SK-N-SH (cell line): ENCODE measurements around the gene SLC10A7. TPM values are rescaled to one million over a fixed set of nuclear protein-coding genes. Genes with fewer than 3 reads are reported as not detected.

Experiments
- CTCF ChIA-PET: fragments of 300-600, 350-600 bp; formaldehyde crosslinking; extraction: SDS; loops from one replicate; lab custom pipeline; 2021; lab: Yijun Ruan, JAX
- POLR2A ChIA-PET: fragments of 350-600 bp; sonication (Branson Sonifier 250); formaldehyde crosslinking; extraction: SDS; loops from one replicate; lab custom pipeline; 2020; ENCODE audit warnings: antibody characterized with exemption, inconsistent platforms; lab: Yijun Ruan, JAX
- DNase-seq: peaks from one replicate; pipeline ENCODE4 v3.0.0; 2012
- H2AFZ ChIP-seq: fragments of 200-600 bp; sonication (generic); 2 replicates; pipeline ENCODE4 v1.8.1; 2016; ENCODE audit warnings: antibody characterized with exemption, mild to moderate bottlenecking, low read depth
- H3F3A ChIP-seq: fragments of 200-600 bp; sonication (generic); replicated peaks from 2 replicates; pipeline ENCODE3; 2016; ENCODE audit warnings: antibody characterized with exemption, mild to moderate bottlenecking; ENCODE audit not compliant: insufficient read depth
- H3K27ac ChIP-seq, 2 experiments: fragments of 200-500 bp in 1 of 2; fragments of 200-600 bp in 1 of 2; sonication (Bioruptor generic) in 1 of 2; sonication (generic), shearing (Covaris generic) in 1 of 2; 2 replicates each; pipeline versions ENCODE4 v1.5.1 to v1.6.1; 2014 to 2016; ENCODE audit warnings: low read depth in 2 of 2, inconsistent platforms in 1 of 2, low read length in 1 of 2, mild to moderate bottlenecking in 1 of 2, mixed read lengths in 1 of 2
- H3K27me3 ChIP-seq: fragments of 200-600 bp; sonication (generic), shearing (Covaris generic); 2 replicates; pipeline ENCODE4 v1.6.1; 2016; ENCODE audit warnings: mixed run types; ENCODE audit not compliant: insufficient read depth
- H3K36me3 ChIP-seq, 2 experiments: fragments of 200-500 bp in 1 of 2; fragments of 200-600 bp in 1 of 2; sonication (Bioruptor generic) in 1 of 2; sonication (generic) in 1 of 2; replicated peaks in 1 of 2; 2 replicates each; pipeline versions ENCODE3 to v1.5.1; 2014 to 2016; ENCODE audit warnings: low read length in 1 of 2, mild to moderate bottlenecking in 1 of 2; ENCODE audit not compliant: insufficient read depth in 2 of 2, control insufficient read depth in 1 of 2
- H3K4me1 ChIP-seq, 2 experiments: fragments of 200-500 bp in 1 of 2; fragments of 200-600 bp in 1 of 2; sonication (Bioruptor generic) in 1 of 2; sonication (generic), shearing (Covaris generic) in 1 of 2; 2 replicates each; pipeline versions ENCODE4 v1.5.1 to v1.6.1; 2014 to 2016; ENCODE audit warnings: low read depth in 1 of 2, low read length in 1 of 2, mixed run types in 1 of 2; ENCODE audit not compliant: insufficient read depth in 2 of 2, control insufficient read depth in 1 of 2
- H3K4me2 ChIP-seq: fragments of 200-600 bp; sonication (generic), shearing (Covaris generic); 2 replicates; pipeline ENCODE4 v1.6.1; 2017; ENCODE audit warnings: mixed run types
- H3K4me3 ChIP-seq, 2 experiments: fragments of 200-500 bp in 1 of 2; fragments of 200-600 bp in 1 of 2; sonication (Bioruptor generic) in 1 of 2; sonication (generic), shearing (Covaris generic) in 1 of 2; 2 replicates each; pipeline versions ENCODE4 v1.5.1 to v1.8.1; 2014 to 2016; ENCODE audit warnings: low read depth in 2 of 2, inconsistent platforms in 1 of 2, low read length in 1 of 2, mild to moderate bottlenecking in 1 of 2, mixed read lengths in 1 of 2, moderate library complexity in 1 of 2
- H3K79me2 ChIP-seq: fragments of 200-600 bp; sonication (generic); 2 replicates; pipeline ENCODE4 v1.8.1; 2017; ENCODE audit warnings: mild to moderate bottlenecking; ENCODE audit not compliant: insufficient read depth
- H3K9ac ChIP-seq: fragments of 200-600 bp; sonication (generic); 2 replicates; pipeline ENCODE4 v1.6.1; 2017; ENCODE audit warnings: mixed run types
- H3K9me2 ChIP-seq: fragments of 200-600 bp; sonication (generic); 2 replicates; pipeline ENCODE4 v1.6.1; 2017; ENCODE audit warnings: mixed run types
- H3K9me3 ChIP-seq: fragments of 200-600 bp; sonication (generic); 2 replicates; pipeline ENCODE4 v1.6.1; 2017; ENCODE audit warnings: mixed run types, mild to moderate bottlenecking, moderate library complexity
- H4K20me1 ChIP-seq: fragments of 200-600 bp; sonication (generic); 2 replicates; pipeline ENCODE4 v1.6.1; 2017; ENCODE audit warnings: mild to moderate bottlenecking, mixed run types; ENCODE audit not compliant: insufficient read depth
- CHD2 ChIP-seq: fragments of 150-350 bp; IDR thresholded peaks from 2 replicates; pipeline ENCODE4 v1.6.1; 2018; ENCODE audit warnings: low read length; ENCODE audit not compliant: partially characterized antibody
- CTCF ChIP-seq: fragments of 200-600 bp; sonication (generic); IDR thresholded peaks from 2 replicates; pipeline ENCODE4 v1.6.1; 2017; ENCODE audit warnings: antibody characterized with exemption, mild to moderate bottlenecking, moderate library complexity
- ELF1 ChIP-seq: IDR thresholded peaks from 2 replicates; pipeline ENCODE4 v1.4.0; 2012
- JUND ChIP-seq: IDR thresholded peaks from 2 replicates; pipeline ENCODE4 v1.4.0; 2012
- MAX ChIP-seq: IDR thresholded peaks from 2 replicates; pipeline ENCODE4 v1.4.0; 2012; ENCODE audit warnings: low read depth
- PBX3 ChIP-seq: IDR thresholded peaks from 2 replicates; pipeline ENCODE4; 2012
- POLR2AphosphoS5 ChIP-seq: IDR thresholded peaks from 2 replicates; pipeline ENCODE4 v1.6.1; 2012; ENCODE audit warnings: low read depth, low read length
- RAD21 ChIP-seq: IDR thresholded peaks from 2 replicates; pipeline ENCODE4 v1.6.1; 2012; ENCODE audit warnings: mild to moderate bottlenecking, low read length
- RCOR1 ChIP-seq: fragments of 150-350 bp; IDR thresholded peaks from 2 replicates; pipeline ENCODE4 v1.6.1; 2017; ENCODE audit warnings: antibody characterized with exemption, low read length
- RFX5 ChIP-seq: IDR thresholded peaks from 2 replicates; pipeline ENCODE4 v1.6.1; 2012; ENCODE audit warnings: mild to moderate bottlenecking, improper control_type of control experiment, low read length
- SIN3A ChIP-seq: IDR thresholded peaks from 2 replicates; pipeline ENCODE4 v1.6.1; 2012; ENCODE audit warnings: low read depth, mild to moderate bottlenecking, low read length, moderate library complexity, borderline replicate concordance
- TCF12 ChIP-seq: IDR thresholded peaks from 2 replicates; pipeline ENCODE4 v1.4.0; 2012
- USF2 ChIP-seq: fragments of 150-350 bp; IDR thresholded peaks from 2 replicates; pipeline ENCODE4 v1.6.1; 2017; ENCODE audit warnings: antibody characterized with exemption, low read length, low read depth, borderline replicate concordance
- WGBS: methylation state at CpG from one replicate; pipeline ENCODE4 v1.1.6; 2017; ENCODE audit warnings: low lambda C conversion rate; 5-methylcytosine and 5-hydroxymethylcytosine counted together
- polyA plus RNA-seq, 3 experiments: library from polyadenylated mRNA; depleted of rRNA; stranded (reverse); fragments of >200 nt; gene quantifications; 2 replicates each; pipeline ENCODE4 v1.2.3, GENCODE V29; 2012

SLC10A7 gene
- polyA plus RNA-seq, 1 of the 3 experiments (the other 2 are of a cell fraction) = 3.3 TPM

GRCh38 chr4:146417822-146418221, 103.9 kb downstream of the SLC10A7 start:
- TF ChIP-seq TCF12 = no peak
- H3F3A ChIP-seq = no peaks in the 10 kb centered on the region
- no peak overlapping the region for H3K4me2 ChIP-seq
- H3K9me3 ChIP-seq = no peaks in the 10 kb centered on the region
- ChIA-PET CTCF (interaction anchor here (2.0 kb wide), 2 partner anchors 10 to 11 kb away, joined by 4 to 5 read pairs; no protein-coding TSS in a partner anchor), POLR2A (no interaction called here)
- no peaks in the 10 kb centered on the region for H4K20me1 ChIP-seq
- H3K27ac ChIP-seq = no peak overlapping the region
- no peaks in the 10 kb centered on the region for H3K27me3 ChIP-seq
- no peaks in the 10 kb centered on the region for H3K79me2 ChIP-seq
- H3K36me3 ChIP-seq = peaks cover 0 to 3% of the 10 kb centered on the region in 2 experiments
- no peak overlapping the region for H3K4me3 ChIP-seq
- H3K9me2 ChIP-seq = no peaks in the 10 kb centered on the region
- no peak for DNase-seq
- peaks cover 0 to 3% of the 10 kb centered on the region in 2 experiments; a peak in 2 of 4 replicates for H3K4me1 ChIP-seq
- no peak overlapping the region for H2AFZ ChIP-seq
- H3K9ac ChIP-seq = no peak overlapping the region
- 88% methylated on average over 2 of the region's 2 CpGs for WGBS

GRCh38 chr4:146415829-146416228, 105.9 kb downstream of the SLC10A7 start:
- Histone ChIP-seq H3K4me1 (peaks cover 0 to 3% of the 10 kb centered on the region in 2 experiments; a peak in 2 of 4 replicates), H3K27ac (no peak overlapping the region), H3K36me3 (peaks cover 0 to 3% of the 10 kb centered on the region in 2 experiments), H3K9me3 (no peaks in the 10 kb centered on the region), H3K4me3 (no peak overlapping the region), H3K27me3 (no peaks in the 10 kb centered on the region), H3K4me2 (no peak overlapping the region), H3K9ac (no peak overlapping the region), H3K9me2 (no peaks in the 10 kb centered on the region), H3F3A (no peaks in the 10 kb centered on the region), H3K79me2 (no peaks in the 10 kb centered on the region), H2AFZ (no peak overlapping the region), H4K20me1 (no peaks in the 10 kb centered on the region)
- 88% methylated on average over 1 of the region's 1 CpG for WGBS
- DNase-seq = no peak
- ChIA-PET POLR2A (no interaction called here), CTCF (no interaction called here)
- no peak for TF ChIP-seq SIN3A
- no peak for TF ChIP-seq RFX5
- TF ChIP-seq RCOR1 = no peak
- TF ChIP-seq TCF12 = no peak
- TF ChIP-seq USF2 = no peak
- no peak for TF ChIP-seq RAD21
- no peak for TF ChIP-seq CHD2
- TF ChIP-seq MAX = no peak
- no peak for TF ChIP-seq POLR2AphosphoS5
- no peak for TF ChIP-seq PBX3
- no peak for TF ChIP-seq JUND
- TF ChIP-seq ELF1 = no peak
- TF ChIP-seq CTCF = no peak
